HG02588 (cell line): ENCODE measurements around the gene SURF1.
A peak's percentile ranks its signal among the peaks of the same experiment; 100 is the strongest.
"Not testable (repeated sequence)": the region's sequence is repeated elsewhere in the genome, so short reads cannot be mapped to it uniquely, and the experiment has no call there.

Source experiments
- ATAC-seq: cut with Tn5 transposase; IDR thresholded peaks from one replicate; pipeline ENCODE4 v1.9.1; 2021; ENCODE audit warnings: mild to moderate bottlenecking, moderate library complexity; ENCODE audit not compliant: unreplicated experiment

The SURF1 gene, protein sequence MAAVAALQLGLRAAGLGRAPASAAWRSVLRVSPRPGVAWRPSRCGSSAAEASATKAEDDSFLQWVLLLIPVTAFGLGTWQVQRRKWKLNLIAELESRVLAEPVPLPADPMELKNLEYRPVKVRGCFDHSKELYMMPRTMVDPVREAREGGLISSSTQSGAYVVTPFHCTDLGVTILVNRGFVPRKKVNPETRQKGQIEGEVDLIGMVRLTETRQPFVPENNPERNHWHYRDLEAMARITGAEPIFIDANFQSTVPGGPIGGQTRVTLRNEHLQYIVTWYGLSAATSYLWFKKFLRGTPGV

DNA sequence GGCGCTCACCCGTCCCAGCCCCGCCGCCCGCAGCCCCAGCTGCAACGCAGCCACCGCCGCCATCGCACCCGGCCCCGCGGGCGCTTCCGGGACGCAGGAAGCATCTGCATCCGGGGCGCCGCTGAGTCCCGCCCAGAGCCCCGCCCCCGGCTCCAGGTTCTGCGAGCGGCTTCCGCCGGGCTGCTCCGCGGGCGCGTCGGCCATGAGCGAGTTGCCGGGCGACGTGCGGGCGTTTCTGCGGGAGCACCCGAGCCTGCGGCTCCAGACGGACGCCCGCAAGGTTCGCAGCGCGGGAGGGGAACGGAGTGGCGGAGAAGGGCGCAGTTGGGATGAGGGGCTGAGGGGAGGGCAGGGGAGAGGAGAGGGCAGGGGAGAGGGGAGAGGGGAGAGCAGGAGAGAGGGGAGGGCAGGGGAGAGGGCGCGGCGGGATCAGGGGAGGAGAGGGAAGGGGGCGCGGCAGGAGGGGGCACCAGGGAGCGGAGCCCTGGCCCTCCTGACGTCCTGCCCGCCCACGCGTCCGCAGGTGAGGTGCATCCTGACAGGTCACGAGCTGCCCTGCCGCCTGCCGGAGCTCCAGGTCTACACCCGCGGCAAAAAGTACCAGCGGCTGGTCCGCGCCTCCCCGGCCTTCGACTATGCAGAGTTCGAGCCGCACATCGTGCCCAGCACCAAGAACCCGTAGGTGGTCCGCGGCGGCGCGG lies at the start of gene SURF1, which contains the start of gene SURF2:
SURF1 (minus strand) TSS at position 97 of the 701 bp plus-strand sequence; CDS start at position 63, 34 bp downstream.
SURF2 (plus strand) TSS at position 160 of the 701 bp plus-strand sequence; CDS start at position 203, 43 bp downstream.
- peak; percentile 67 for ATAC-seq

DNA sequence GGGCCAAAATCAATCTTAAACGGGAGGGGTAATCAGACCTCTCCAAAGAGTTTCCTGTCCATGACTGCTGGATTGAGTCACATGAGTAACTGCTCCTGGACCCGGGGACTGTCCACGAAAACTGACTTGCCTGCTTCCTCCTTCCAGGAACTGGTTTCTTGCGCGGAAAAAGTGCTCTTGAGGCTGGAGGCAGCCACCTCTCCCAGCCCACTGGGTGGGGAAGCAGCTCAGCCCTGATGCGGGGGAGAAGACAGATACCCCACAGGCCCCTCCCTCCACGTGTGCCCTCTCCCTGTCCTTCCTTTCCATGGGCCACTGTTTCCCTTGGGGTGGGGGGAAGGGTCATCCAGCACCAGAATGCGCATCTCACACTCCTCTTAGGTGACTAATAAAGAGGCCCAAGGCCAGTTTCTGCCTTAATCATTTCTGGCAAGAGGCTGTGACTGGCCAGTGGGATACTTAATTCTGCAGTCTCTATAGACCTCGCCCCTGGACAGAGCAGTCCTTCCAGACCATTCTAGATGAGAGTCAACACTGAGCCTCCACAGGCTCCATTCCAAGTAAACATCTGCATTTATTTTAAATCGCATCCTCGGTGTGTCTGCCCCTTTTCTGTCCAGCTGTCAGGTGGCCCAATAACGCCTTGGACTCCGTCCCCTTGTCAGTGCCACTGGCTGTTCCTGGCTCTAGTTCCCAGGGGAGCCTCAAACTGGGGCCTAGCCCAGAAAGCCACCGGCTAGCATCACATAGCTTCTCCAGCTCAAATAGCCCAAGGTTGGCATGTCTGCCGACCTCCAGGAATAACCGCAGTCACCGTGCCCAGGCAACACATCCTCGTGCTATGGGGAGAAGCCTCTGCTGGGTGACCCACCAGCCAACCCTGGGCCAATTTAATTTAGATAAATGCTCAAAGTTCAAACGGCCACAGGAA lies 49.5 kb upstream of the SURF1 start:
- ATAC-seq: no peak

DNA sequence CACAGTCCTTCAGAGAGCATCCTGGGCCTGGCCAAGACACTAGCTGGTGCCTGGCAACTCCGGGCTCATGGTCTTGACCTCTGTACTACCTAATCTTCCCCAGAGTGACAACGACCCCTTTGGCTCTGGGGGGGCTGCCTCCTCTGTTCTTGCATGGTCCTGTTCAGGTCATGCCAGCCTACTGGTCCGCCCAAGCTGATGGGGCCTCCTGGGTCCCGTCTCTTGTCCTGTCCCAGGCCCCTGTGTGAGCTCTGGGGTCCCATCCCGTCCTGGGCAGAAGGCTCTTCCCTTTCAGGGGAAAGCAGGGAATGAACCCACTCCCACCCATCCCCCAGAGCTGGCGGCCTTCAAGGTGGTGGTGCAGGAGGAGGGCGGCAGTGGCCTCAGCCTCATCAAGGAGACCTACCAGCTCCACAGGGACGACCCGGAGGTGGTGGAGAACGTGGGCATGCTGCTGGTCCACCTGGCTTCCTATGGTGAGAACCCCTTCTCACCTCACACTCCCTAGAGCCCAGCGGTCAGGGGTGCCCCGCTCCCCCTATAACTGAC lies 48.2 kb upstream of the SURF1 start:
- no peak for ATAC-seq

DNA sequence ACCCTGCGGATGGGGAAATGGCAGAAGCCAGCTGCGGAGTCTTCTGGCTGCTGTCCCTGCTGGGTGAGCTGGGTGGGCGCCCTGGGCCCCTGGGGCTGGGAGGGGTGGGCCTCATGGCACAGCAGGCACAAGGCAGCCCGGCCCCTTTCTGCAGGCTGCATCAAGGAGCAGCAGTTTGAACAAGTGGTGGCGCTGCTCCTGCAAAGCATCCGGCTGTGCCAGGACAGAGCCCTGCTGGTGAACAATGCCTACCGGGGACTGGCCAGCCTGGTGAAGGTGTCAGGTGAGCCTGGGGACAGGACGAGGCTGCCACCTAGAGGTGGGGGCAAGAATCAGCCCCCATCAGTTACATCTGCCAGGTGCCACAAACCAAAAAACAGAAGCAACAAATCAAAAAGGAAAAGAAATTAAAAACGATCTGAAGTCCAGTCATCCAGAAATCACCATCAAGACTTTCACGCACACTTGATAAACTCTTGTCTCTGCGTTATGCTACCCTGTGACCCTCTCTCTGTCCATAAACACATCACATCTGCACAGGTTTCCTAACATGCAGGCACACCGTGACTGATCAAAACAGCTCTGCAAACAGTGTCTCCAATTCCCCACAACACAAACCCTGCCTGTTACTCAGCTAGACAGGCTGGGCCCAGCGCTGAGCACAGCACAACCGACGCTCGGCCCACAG lies 47.6 kb upstream of the SURF1 start:
- ATAC-seq: no peak

DNA sequence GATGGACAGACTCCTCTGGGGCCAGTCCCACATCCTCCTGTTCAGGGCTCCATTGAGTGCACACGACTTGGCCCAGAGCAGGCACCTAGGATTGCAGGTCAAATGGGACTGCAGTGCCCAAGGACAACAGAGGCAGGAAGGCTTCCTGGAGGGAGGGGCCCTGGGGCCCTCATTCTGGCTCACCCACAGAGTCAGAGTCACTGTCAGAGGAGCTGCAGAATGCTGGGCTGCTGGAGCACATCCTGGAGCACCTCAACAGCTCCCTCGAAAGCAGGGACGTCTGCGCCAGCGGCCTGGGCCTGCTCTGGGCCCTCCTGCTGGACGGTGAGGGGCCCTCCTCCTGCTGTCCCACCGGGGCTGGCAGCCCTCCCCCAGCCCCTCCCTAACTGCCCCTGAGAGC lies 46.4 kb upstream of the SURF1 start:
- ATAC-seq: no peak

DNA sequence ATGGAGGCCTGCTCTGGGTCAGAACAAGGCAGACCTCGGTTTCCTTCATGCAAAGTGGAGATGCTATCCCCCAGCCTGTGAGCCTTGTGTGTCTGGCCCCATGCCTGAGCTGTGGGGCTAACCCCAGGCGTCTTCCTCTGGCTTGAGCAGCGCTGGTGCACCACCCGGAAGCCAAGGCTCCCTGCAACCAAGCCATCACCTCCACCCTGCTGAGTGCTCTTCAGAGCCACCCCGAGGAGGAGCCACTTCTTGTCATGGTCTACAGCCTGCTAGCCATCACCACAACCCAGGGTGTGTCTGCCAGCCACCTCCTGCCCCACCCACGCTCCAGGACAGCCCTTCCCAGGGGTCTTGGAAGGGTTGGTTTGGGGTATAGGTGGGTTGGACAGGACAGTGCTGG lies 45.3 kb upstream of the SURF1 start:
- no peak for ATAC-seq

DNA sequence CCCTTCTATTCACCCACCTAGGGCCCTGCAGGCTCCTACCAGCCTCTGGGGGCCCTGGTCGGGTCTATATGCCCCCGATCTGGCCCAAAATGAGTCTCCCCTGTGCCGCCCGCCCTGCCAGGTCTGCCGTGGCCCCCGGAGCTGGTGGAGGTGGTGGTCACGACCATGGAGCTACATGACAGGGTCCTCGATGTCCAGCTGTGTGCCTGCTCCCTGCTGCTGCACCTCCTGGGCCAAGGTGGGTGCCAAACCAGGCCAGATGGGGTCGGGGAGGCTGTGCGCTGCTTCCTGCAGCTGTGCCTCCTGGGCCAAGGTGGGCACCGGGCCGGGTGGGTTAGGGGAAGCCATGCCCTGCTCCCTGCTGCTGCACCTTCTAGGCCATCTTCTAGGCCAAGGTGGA lies 44.0 kb upstream of the SURF1 start:
- ATAC-seq: no peak

DNA sequence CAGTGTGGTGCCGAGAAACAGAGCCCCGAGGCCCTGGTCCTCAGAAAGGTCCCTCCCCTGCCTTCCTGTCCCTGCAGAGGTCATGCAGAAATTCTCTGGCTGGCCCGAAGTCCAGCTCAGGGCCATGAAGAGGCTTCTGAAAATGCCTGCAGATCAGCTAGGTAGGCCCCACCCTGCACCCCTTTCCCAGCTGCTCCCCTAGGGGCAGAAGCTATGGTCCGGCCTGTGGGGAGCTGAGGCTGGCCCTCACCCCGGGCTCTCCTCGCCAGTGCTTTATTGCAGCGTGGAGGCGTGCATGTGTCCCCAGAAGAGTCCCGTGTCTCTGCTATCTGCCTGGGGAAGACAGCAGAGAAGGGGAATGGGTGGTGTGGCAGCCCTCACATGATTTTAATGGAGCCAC lies 41.6 kb upstream of the SURF1 start:
- ATAC-seq: no peak

DNA sequence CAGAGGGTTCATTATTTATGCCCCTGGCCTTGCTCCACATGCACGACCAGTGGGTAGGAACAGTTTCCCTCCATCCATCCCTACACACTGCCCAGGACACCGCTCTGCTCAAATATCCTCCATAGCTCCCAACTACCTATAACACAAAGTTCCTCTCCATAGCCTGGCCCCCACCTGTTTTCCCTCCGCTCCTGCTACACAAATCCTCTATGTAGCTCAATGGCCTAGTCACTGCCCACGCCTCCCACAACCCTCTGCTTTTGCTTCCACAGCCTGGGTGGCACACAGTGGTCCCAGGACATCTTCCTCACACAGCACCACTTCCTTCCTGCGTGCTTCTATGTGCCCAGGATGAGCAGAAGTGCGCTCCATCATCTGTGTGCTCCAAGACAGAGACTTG lies 41.1 kb upstream of the SURF1 start:
- ATAC-seq: no peak

DNA sequence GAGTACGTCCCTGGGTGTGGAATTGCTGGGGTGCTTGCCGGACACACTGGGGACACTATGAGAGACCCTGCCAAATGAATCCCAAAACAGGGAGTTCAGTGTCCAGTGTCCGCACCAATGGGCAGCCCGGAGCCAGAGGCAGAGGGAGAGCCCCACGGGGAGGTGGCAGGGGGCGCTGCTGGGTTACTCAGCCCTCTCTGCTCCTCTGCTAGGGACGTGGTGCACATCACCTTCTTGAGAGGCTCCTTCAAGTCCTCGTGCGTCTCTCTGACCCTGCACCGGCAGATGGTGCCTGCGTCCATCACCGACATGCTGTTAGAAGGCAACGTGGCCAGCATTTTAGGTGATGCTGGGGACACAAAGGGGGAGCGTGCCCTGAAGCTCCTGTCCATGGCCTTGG lies 40.7 kb upstream of the SURF1 start:
- no peak for ATAC-seq

DNA sequence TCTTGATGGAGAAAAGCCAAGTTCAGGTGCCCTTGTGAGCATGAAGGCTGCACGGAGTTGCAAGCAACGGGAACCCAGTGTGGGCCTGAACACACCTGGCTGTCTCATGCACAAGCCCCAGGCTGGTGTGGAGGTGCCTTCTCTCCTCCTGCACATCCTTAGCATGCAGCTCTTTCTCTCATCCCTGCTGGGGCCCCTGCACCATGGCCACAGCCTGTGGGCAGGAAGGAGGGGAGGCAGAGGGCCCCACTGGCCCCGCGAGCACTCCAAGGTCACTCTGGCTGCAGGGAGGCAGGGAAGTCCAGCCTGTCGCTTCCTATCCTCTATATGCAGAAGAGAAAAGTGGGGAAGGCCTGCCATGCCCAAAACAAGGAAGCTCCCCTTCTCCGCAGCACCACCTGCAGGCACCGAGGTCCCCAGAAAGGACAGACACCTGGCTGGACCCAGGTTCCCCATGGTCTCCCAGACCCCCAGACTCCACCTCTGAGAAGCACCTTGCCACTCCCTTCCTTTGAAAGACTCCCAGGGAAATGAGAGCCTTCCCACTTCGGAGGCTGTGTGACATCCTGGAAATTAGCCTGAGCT lies 38.5 kb upstream of the SURF1 start:
- no peak for ATAC-seq

DNA sequence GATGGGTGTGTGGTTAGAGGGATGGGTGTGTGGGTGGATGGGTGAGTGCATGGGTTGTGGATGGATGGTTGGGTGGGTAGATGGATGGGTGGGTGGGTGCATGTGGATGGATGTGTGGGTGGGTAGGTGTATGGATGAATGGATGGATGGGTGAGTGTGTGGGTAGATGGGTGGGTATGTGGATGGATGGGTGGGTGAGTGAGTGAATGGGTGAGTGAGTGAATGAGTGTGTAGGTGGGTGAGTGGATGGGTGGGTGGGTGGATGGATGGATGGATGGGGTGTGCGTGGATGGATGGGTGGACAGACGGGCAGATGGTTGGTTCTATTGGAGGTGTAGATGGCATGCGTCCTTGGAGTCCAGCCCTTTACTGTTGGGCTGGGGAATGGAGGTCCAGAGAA lies 37.1 kb upstream of the SURF1 start:
- ATAC-seq: no peak

DNA sequence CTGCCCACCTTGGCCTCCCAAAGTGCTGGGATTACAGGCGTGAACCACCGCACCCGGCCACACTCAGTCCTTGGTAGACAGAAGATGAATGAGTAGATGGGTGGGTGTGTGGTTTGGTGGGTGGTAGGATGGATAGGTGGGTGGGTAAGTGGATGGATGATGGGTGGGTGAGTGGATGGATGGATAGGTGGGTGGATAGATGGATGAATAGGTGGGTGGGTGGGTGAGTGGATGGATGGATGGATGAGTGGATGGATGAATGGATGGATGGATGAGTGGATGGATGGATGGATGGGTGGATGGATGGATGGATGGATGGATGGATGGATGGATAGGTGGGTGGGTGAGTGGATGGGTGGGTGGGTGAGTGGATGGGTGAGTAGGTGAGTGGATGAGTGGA lies 36.0 kb upstream of the SURF1 start:
- not testable (repeated sequence) for ATAC-seq

DNA sequence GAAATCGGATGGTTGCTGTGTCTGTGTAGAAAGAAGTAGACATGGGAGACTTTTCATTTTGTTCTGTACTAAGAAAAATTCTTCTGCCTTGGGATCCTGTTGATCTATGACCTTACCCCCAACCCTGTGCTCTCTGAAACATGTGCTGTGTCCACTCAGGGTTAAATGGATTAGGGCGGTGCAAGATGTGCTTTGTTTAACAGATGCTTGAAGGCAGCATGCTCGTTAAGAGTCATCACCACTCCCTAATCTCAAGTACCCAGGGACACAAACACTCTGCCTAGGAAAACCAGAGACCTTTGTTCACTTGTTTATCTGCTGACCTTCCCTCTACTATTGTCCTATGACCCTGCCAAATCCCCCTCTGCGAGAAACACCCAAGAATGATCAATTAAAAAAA lies 35.2 kb upstream of the SURF1 start:
- not testable (repeated sequence) for ATAC-seq

DNA sequence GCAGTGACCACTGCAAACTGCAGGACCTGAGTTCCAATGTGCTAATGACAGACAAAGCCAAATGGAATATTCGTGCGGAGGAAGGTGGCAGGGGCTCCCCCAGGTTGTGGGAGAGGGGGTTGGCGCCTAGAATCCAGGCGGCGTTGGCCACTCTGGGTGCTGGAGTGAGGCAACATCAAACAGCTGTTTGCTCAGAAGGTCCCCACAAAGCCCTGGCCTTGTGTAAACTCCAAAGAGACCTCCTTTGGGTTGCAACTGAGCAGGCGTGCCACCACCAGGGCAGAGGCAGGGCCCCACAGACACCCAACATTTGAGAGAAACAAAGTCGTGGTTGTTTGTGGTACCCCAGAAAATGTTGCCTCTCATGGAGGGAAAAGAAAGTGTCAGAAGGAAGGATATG lies 34.4 kb upstream of the SURF1 start:
- ATAC-seq: no peak

DNA sequence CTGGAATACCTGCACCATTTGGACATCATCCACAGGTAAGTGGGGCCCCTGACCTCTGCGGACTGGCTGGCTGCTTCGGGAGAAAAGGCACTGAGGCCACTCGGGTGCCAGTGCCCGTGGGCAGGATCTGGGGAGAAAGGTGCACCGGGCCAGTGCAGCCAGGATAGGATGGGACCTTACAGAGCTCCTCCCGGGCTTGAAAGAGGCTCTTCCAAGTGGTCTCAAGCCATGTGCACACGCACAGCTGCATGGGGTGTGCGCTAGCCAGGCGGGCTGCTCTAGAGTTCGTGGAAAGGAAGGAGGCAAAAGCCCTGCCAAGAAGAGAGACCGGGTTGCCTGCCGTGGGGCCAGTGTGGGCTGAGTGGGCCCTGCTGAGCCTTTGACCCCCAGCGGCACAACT lies 33.3 kb upstream of the SURF1 start:
- no peak for ATAC-seq

DNA sequence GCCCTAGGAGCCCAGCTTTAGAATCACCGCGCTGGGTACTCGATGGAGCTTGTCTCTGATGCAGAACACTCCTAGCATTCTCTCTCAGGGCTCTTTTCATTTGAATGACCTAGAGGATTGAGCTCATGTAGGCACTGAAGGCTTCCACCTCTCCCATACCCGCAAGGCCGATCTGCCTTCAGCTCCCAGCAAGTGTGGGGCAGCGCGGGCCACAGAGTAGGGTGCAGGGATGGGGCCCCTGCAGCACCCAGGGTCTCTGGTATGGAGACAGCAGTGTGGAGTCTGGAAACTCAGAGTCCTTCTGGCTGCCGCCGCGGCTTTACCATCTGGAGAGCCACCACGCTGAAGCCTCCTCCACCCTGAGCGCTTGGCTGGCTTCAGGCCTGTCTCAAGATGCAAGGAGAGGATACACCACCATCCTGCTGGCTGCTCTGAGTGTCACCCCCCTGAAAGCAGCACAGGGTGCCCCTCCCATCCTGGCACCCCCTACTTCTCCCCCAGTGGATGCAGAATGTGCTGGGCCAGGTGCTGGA lies 32.8 kb upstream of the SURF1 start:
- ATAC-seq: no peak

DNA sequence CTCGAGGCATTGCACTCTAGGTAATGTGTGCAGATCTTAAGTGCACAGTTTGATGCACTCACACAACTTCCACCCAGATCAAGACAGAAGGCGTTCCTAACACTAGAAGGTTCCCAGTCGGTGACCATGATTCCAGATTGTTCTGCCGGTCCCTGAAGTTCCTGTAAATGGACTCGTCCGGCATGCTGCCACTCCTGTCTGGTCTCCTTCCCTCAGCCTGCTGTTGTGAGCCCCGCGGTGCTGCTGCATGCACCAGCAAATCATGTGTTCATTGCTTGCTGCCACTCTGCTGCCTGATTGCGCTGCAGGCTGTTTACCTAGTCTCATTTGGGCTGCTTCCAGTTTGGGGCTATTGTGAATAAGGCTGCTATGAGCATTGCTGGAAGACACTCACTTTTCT lies 31.4 kb upstream of the SURF1 start:
- no peak for ATAC-seq

DNA sequence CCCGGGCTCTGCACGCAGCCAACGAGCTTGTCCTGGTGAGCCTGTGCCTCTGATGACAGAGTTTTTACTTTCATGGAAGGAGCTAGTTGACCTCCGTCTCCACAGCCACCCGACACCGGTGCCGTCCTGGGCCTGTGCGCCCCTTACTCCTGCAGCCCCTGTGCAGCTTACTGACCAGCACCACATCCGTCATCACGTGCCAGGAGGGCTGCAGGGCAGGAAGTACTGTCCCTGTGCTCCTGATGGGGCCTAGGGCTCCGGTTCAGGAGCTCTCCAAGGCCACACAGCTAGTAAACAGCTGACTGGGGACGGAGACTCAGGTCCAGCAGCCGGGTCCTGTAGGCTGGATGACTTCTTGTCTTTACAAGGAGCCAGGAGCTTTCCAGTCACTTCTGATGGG lies 30.1 kb upstream of the SURF1 start:
- ATAC-seq: no peak

DNA sequence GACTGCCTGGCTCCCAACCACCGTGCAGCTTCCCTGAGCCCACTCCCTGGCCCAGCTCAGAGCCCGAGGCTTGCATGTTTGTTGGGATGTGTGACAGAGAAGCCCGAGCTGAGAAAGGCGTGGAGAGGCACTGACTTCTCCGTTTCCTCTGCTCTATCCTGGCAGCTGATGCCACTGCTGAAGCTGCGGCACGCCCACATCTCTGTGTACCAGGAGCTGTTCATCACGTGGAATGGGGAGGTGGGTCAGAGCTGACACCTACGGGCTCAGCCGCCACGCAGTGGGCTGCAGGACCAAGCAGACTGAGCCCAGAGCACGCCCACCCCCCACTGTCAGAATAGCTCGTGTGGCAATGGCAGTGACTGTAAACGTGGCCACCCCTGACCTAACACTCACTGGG lies 29.2 kb upstream of the SURF1 start:
- ATAC-seq: no peak
